Measurements from ENCODE around the gene CAMK1D.

GRCh38 chr10:12563489-12563888 is 214.1 kb downstream of the CAMK1D start:
- TF ChIP-seq CTCF (conservative IDR thresholded peaks at IDR 0.05 in 1 of 2, IDR thresholded peaks at IDR 0.05 in 1 of 2; ENCODE audit: extremely low read depth in 1 of 2, insufficient read depth in 1 of 2, low read depth in 1 of 2, low read length in 2 of 2) = no peak
- no peak for TF ChIP-seq EZH2 (IDR thresholded peaks at IDR 0.05; ENCODE audit: borderline replicate concordance, low read length)
